Measurements from ENCODE around the gene ZNF492.
"Not testable (repeated sequence)": the region's sequence is repeated elsewhere in the genome, so short reads cannot be mapped to it uniquely, and the experiment has no call there.

ZNF492 gene

DNA sequence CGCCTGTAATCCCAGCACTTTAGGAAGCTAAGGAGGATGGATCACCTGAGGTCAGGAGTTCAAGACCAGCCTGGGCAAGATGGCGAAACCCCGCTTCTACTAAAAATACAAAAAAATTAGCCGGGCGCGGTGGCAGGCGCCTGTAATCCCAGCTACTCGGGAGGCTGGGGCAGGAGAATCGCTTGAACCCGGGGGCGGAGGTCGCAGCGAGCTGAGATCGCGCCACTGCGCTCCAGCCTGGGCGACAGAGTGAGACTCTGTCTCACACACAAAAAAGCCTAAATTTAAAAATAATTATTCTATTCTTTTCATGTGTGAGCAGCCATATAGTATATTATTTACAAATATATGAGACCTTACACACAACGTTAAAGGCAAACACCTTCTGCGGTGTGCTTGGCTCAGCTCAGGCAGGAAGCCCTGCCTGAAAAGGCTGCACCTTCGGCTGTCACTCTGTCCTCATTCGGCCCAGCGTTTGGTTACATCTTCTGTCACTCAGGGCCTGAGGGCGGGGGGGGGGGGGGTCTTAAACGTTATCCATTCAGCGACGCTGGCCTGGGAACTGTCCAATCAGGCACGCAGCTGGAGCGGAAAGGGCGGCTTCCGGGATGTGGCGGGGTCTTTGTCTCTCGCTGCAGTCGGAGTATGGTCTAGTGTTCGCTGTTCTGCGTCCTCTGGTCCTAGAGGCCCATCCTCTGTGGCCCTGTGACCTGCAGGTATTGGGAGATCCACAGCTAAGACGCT lies at the start of gene ZNF492:
Gene ZNF492 (plus strand): TSS at position 619 of the 744 bp plus-strand sequence. CDS start 19,076 bp downstream, outside the sequence.
- Mint-ChIP-seq H3K4me3 (peak within 1 kb of the TSS; percentile 84), H3K9me3 (peaks cover 27% of the 10 kb centered on the region), H3K27ac (peak within 1 kb of the TSS; percentile 31)
- H3K27me3 Mint-ChIP-seq; H3K36me3 Mint-ChIP-seq (ENCODE audit: low read depth); intact Hi-C loops (cut with micrococcal nuclease); H3K4me1 Mint-ChIP-seq (ENCODE audit: low read depth): not testable (repeated sequence)

DNA sequence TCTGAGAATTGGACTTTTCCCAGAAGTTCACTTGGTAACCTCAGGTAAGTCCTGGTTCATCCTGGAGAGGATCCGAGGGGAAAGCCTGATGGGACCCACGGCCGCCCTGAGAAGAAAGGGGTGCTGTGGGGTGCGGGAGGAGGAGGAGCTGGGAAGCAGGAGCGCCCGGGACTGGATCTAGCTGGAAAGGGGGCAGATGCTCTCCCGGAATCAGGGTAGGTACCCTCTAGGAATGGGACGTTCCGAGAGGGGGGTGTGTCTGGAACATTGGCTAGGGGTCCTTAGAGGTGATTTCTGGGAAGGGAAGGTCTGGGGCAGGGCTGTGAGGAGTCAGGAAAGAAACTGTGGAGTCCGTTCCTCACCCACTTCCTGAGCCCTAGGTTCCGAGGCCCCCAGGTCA lies 38.7 kb upstream of the ZNF492 start:
- no peak overlapping the region for H3K27ac Mint-ChIP-seq
- H3K4me1 Mint-ChIP-seq (ENCODE audit: low read depth): no peaks in the 10 kb centered on the region
- H3K27me3 Mint-ChIP-seq: no peaks in the 10 kb centered on the region
- H3K9me3 Mint-ChIP-seq: peaks cover 75% of the 10 kb centered on the region
- H3K4me3 Mint-ChIP-seq: no peak overlapping the region
- no peaks in the 10 kb centered on the region for H3K36me3 Mint-ChIP-seq (ENCODE audit: low read depth)
- intact Hi-C loops (cut with micrococcal nuclease): no loop called here

GRCh38 chr19:22595918-22596341 lies 38.2 kb upstream of the ZNF492 start:
- no peak overlapping the region for H3K4me3 Mint-ChIP-seq
- no peaks in the 10 kb centered on the region for H3K36me3 Mint-ChIP-seq (ENCODE audit: low read depth)

GRCh38 chr19:22600690-22601648 lies 33.2 kb upstream of the ZNF492 start:
- H3K36me3 Mint-ChIP-seq (ENCODE audit: low read depth): no peaks in the 10 kb centered on the region
- H3K27ac Mint-ChIP-seq: no peak overlapping the region
- H3K9me3 Mint-ChIP-seq: peaks cover 89% of the 10 kb centered on the region
- H3K4me3 Mint-ChIP-seq: no peak overlapping the region
- intact Hi-C loops (cut with micrococcal nuclease): no loop called here
- no peaks in the 10 kb centered on the region for H3K4me1 Mint-ChIP-seq (ENCODE audit: low read depth)
- H3K27me3 Mint-ChIP-seq: no peaks in the 10 kb centered on the region

More at GRCh38 chr19:22595918-22596341, 38.2 kb upstream of the ZNF492 start:
- intact Hi-C loops (cut with micrococcal nuclease): no loop called here
- Mint-ChIP-seq H3K27me3 (no peaks in the 10 kb centered on the region), H3K9me3 (peaks cover 77% of the 10 kb centered on the region), H3K4me1 (ENCODE audit: low read depth) (no peaks in the 10 kb centered on the region), H3K27ac (no peak overlapping the region)

DNA sequence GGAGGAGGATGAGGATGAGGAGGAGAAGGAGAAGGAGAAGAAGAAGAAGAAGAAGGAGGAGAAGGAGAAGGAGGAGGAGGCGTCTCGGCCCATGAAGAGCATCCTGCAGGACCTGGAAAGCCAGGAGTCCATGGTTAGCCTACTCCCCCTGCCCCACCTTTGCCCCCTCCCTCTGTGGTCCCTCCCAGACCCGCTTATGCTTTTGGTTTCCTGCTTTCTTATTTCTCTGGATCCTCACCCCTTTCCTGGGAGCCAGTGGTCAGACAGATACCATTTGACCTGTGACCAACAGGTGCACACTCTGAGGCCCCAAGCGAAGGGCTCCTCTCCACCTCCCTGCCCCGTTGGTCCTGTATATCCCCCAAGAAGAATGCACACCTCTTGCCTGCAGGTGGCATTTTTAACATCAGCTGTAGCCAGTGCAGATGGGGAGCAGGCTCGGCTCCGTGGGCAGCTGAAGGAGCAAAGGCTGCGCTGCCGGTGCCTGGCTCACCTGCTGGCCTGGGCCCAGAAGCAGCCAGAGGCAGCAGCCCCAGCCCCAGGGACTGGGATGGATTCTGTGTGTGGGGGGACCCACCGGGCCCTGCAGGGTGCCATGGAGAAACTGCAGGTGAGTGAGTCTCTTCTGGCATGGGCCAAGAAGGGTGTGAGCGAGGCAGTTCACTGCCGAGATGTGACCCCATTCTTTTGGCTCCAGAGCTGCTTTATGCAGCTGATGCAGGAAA lies 32.1 kb upstream of the ZNF492 start:
- Mint-ChIP-seq H3K9me3 (peaks cover 91% of the 10 kb centered on the region), H3K27me3 (no peaks in the 10 kb centered on the region), H3K4me1 (ENCODE audit: low read depth) (no peaks in the 10 kb centered on the region), H3K27ac (no peak overlapping the region), H3K36me3 (ENCODE audit: low read depth) (no peaks in the 10 kb centered on the region), H3K4me3 (no peak overlapping the region)
- intact Hi-C loops (cut with micrococcal nuclease): no loop called here

GRCh38 chr19:22602631-22603272 lies 31.4 kb upstream of the ZNF492 start:
- no peak overlapping the region for H3K4me3 Mint-ChIP-seq
- peaks cover 97% of the 10 kb centered on the region for H3K9me3 Mint-ChIP-seq
- intact Hi-C loops (cut with micrococcal nuclease): no loop called here

GRCh38 chr19:22603518-22604440 lies 30.3 kb upstream of the ZNF492 start:
- no peaks in the 10 kb centered on the region for H3K27me3 Mint-ChIP-seq
- H3K4me1 Mint-ChIP-seq (ENCODE audit: low read depth): no peaks in the 10 kb centered on the region
- H3K9me3 Mint-ChIP-seq: peaks cover 97% of the 10 kb centered on the region
- intact Hi-C loops (cut with micrococcal nuclease): no loop called here
- H3K27ac Mint-ChIP-seq: no peak overlapping the region
- no peak overlapping the region for H3K4me3 Mint-ChIP-seq
- no peaks in the 10 kb centered on the region for H3K36me3 Mint-ChIP-seq (ENCODE audit: low read depth)

More at GRCh38 chr19:22602631-22603272, 31.4 kb upstream of the ZNF492 start:
- H3K4me1 Mint-ChIP-seq (ENCODE audit: low read depth): no peaks in the 10 kb centered on the region
- H3K27ac Mint-ChIP-seq: no peak overlapping the region
- no peaks in the 10 kb centered on the region for H3K36me3 Mint-ChIP-seq (ENCODE audit: low read depth)
- no peaks in the 10 kb centered on the region for H3K27me3 Mint-ChIP-seq

DNA sequence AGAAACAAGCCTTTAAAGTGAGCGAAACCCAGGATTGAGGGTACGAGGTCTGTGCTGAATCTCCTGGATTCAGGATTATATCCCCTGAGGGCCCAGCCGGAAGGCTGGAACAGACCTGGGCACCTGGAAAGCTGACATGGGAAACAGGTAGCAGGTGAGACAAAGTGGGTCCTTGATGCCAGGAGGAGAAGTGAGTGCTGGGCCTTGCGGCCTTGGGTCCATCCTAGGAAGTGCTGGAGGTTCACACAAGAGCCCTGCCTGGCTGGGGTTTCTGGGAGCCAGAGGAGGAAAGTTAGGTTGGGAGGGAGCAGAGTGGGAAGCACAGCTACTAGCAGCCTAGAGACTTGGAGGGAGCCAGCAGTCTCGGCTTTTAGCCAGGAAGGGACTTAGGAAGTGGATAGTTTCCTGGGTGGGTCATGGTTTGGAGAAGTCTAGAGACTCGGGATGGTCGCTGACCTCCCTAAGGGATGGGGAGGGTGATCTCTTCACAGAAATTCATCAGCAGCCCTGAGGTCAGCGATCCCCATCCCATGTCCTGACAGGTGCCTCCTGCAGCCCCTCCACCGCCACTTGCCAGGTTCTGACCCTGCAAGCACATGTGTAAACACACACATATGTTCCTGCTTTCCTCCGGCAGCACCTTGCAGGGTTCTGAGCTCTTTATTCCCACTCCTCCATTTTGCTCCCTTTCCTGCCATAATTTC lies 29.4 kb upstream of the ZNF492 start:
- Mint-ChIP-seq H3K9me3 (peaks cover 97% of the 10 kb centered on the region), H3K4me3 (no peak overlapping the region), H3K27ac (no peak overlapping the region), H3K4me1 (ENCODE audit: low read depth) (no peaks in the 10 kb centered on the region), H3K27me3 (no peaks in the 10 kb centered on the region), H3K36me3 (ENCODE audit: low read depth) (no peaks in the 10 kb centered on the region)
- intact Hi-C loops (cut with micrococcal nuclease): no loop called here

- Mint-ChIP-seq H3K27me3 (no peaks in the 10 kb centered on the region), H3K36me3 (ENCODE audit: low read depth) (no peaks in the 10 kb centered on the region), H3K4me3 (no peak overlapping the region), H3K4me1 (ENCODE audit: low read depth) (no peaks in the 10 kb centered on the region), H3K9me3 (peaks cover 97% of the 10 kb centered on the region), H3K27ac (no peak overlapping the region)
- intact Hi-C loops (cut with micrococcal nuclease): no loop called here
Measured at GRCh38 chr19:22605275-22606211, 28.6 kb upstream of the ZNF492 start.

GRCh38 chr19:22606212-22606553 lies 27.9 kb upstream of the ZNF492 start:
- Mint-ChIP-seq H3K27ac (no peak overlapping the region), H3K4me3 (no peak overlapping the region), H3K36me3 (ENCODE audit: low read depth) (no peaks in the 10 kb centered on the region), H3K9me3 (peaks cover 97% of the 10 kb centered on the region), H3K27me3 (no peaks in the 10 kb centered on the region), H3K4me1 (ENCODE audit: low read depth) (no peaks in the 10 kb centered on the region)
- intact Hi-C loops (cut with micrococcal nuclease): no loop called here

- intact Hi-C loops (cut with micrococcal nuclease): no loop called here
- Mint-ChIP-seq H3K27me3 (no peaks in the 10 kb centered on the region), H3K9me3 (peaks cover 97% of the 10 kb centered on the region), H3K4me1 (ENCODE audit: low read depth) (no peaks in the 10 kb centered on the region), H3K36me3 (ENCODE audit: low read depth) (no peaks in the 10 kb centered on the region), H3K4me3 (no peak overlapping the region), H3K27ac (no peak overlapping the region)
Measured at GRCh38 chr19:22606954-22607652, 27.0 kb upstream of the ZNF492 start.

Data from dendritic cell treated with granulocyte-macrophage colony-stimulating factor and Interleukin-4, amounts not matched to agents 40 ng/mL and 50 ng/mL, for 4 days (primary cell).